ENCODE measurements around the gene TRAF6. TPM values are rescaled to one million over a fixed set of nuclear protein-coding genes. Genes with fewer than 3 reads are reported as not detected.

The TRAF6 gene
- polyA plus RNA-seq, 1 of the 3 experiments (the other 2 are of a cell fraction) = 4.3 TPM

GRCh38 chr11:36500315-36500721 is 9.8 kb downstream of the TRAF6 start:
- Histone ChIP-seq H3K27me3 (ENCODE audit: insufficient read depth) (no peaks in the 10 kb centered on the region), H3K36me3 (replicated peaks in 1 of 2; ENCODE audit: control insufficient read depth in 1 of 2, insufficient read depth in 2 of 2, low read length in 1 of 2) (peaks cover 56 to 58% of the 10 kb centered on the region in 2 experiments), H2AFZ (ENCODE audit: low read depth) (no peak overlapping the region), H3K79me2 (ENCODE audit: insufficient read depth) (peaks cover 64% of the 10 kb centered on the region), H3K27ac (ENCODE audit: low read depth in 2 of 2, low read length in 1 of 2) (peak overlapping the region; percentile 55 to 80), H3K9me3 (no peaks in the 10 kb centered on the region), H3K4me3 (ENCODE audit: low read depth in 2 of 2, low read length in 1 of 2) (no peak overlapping the region), H3F3A (replicated peaks; ENCODE audit: insufficient read depth) (peaks cover 24% of the 10 kb centered on the region), H3K4me1 (ENCODE audit: control insufficient read depth in 1 of 2, insufficient read depth in 2 of 2, low read depth in 1 of 2, low read length in 1 of 2) (peaks cover 4 to 20% of the 10 kb centered on the region in 2 experiments), H3K9ac (no peak overlapping the region), H3K9me2 (no peaks in the 10 kb centered on the region), H3K4me2 (peak overlapping the region; percentile 35; the same call in 1 of the 2 replicates), H4K20me1 (ENCODE audit: insufficient read depth) (no peaks in the 10 kb centered on the region)
- ChIA-PET POLR2A (no interaction called here), CTCF (interaction anchor here (1.2 to 6.5 kb wide), 4 partner anchors 8 to 208 kb away, joined by 3 to 56 read pairs (median 14); partner anchors contain the start of gene TRAF6)
- WGBS (ENCODE audit: low lambda C conversion rate) = 12% methylated on average over 1 of the region's 1 CpG
- DNase-seq = no peak
- TF ChIP-seq CTCF (IDR thresholded peaks at IDR 0.05) = no peak
- TF ChIP-seq USF2 (IDR thresholded peaks at IDR 0.05; ENCODE audit: borderline replicate concordance, low read depth, low read length) = no peak
- no peak for TF ChIP-seq SMC3 (IDR thresholded peaks at IDR 0.05; ENCODE audit: low read depth, low read length)
- no peak for TF ChIP-seq GABPA (IDR thresholded peaks at IDR 0.05; ENCODE audit: low read depth)
- peak; percentile 85; the same call in 1 of the 2 replicates for TF ChIP-seq FOSL2 (IDR thresholded peaks at IDR 0.05; ENCODE audit: borderline replicate concordance, low read depth)
- TF ChIP-seq ZBTB33 (IDR thresholded peaks at IDR 0.05; ENCODE audit: borderline replicate concordance, low read depth) = no peak; the same call in 1 of the 2 replicates
- TF ChIP-seq ELF1 (IDR thresholded peaks at IDR 0.05) = peak; percentile 55; the same call in 1 of the 2 replicates
- no peak for TF ChIP-seq TAF1 (IDR thresholded peaks at IDR 0.05; ENCODE audit: borderline replicate concordance, low read depth, low read length)
- TF ChIP-seq NFIC (IDR thresholded peaks at IDR 0.05; ENCODE audit: borderline replicate concordance) = no peak
- TF ChIP-seq FOXM1 (IDR thresholded peaks at IDR 0.05; ENCODE audit: low read depth) = no peak
- no peak for TF ChIP-seq YY1 (IDR thresholded peaks at IDR 0.05; ENCODE audit: low read depth)
- peak; percentile 74 for TF ChIP-seq TCF12 (IDR thresholded peaks at IDR 0.05)
- TF ChIP-seq FOXJ3 (CRISPR knock-in tag; IDR thresholded peaks at IDR 0.05) = no peak
- TF ChIP-seq TEAD4 (IDR thresholded peaks at IDR 0.05; ENCODE audit: borderline replicate concordance, insufficient read depth) = no peak
- no peak for TF ChIP-seq GATA2 (CRISPR knock-in tag; IDR thresholded peaks at IDR 0.05)
- no peak for TF ChIP-seq RFX5 (IDR thresholded peaks at IDR 0.05; ENCODE audit: low read length)
- TF ChIP-seq RCOR1 (IDR thresholded peaks at IDR 0.05; ENCODE audit: low read length) = no peak
- TF ChIP-seq EP300 (IDR thresholded peaks at IDR 0.05; ENCODE audit: borderline replicate concordance in 1 of 2, low read depth in 1 of 2, low read length in 1 of 2) = peak in 1 of 2 experiments; percentile 49; a peak in 1 of 4 replicates
- peak; percentile 54; the same call in 1 of the 2 replicates for TF ChIP-seq RXRA (IDR thresholded peaks at IDR 0.05; ENCODE audit: borderline replicate concordance, low read depth)
- TF ChIP-seq USF1 (IDR thresholded peaks at IDR 0.05; ENCODE audit: borderline replicate concordance, low read depth) = no peak
- TF ChIP-seq JUND (IDR thresholded peaks at IDR 0.05) = peak; percentile 89
- peak; percentile 92 for TF ChIP-seq MEF2A (IDR thresholded peaks at IDR 0.05; ENCODE audit: borderline replicate concordance, low read depth)
- no peak for TF ChIP-seq IRF3 (IDR thresholded peaks at IDR 0.05; ENCODE audit: low read depth, low read length)
- TF ChIP-seq SIN3A (IDR thresholded peaks at IDR 0.05; ENCODE audit: borderline replicate concordance, low read depth, low read length) = no peak
- TF ChIP-seq EZH2phosphoT487 (IDR thresholded peaks at IDR 0.05; ENCODE audit: borderline replicate concordance, low read depth) = no peak
- peak; percentile 35 for TF ChIP-seq PBX3 (IDR thresholded peaks at IDR 0.05)
- TF ChIP-seq POLR2AphosphoS5 (IDR thresholded peaks at IDR 0.05; ENCODE audit: low read depth, low read length) = no peak; the same call in 1 of the 2 replicates
- TF ChIP-seq MAX (IDR thresholded peaks at IDR 0.05; ENCODE audit: low read depth) = peak; percentile 55; the same call in 1 of the 2 replicates

Measured in SK-N-SH (cell line).